HG03175 (cell line): ENCODE measurements around the gene ACADS.

Source experiments
- ATAC-seq: cut with Tn5 transposase; IDR thresholded peaks from one replicate; pipeline ENCODE4 v1.9.1; 2021; ENCODE audit warnings: mild to moderate bottlenecking, moderate library complexity; ENCODE audit not compliant: unreplicated experiment

ACADS gene

GRCh38 chr12:120787889-120788288 lies 62.3 kb downstream of the ACADS start:
- ATAC-seq = no peak
